Measurements from ENCODE around the gene KIF12.

KIF12 gene

DNA sequence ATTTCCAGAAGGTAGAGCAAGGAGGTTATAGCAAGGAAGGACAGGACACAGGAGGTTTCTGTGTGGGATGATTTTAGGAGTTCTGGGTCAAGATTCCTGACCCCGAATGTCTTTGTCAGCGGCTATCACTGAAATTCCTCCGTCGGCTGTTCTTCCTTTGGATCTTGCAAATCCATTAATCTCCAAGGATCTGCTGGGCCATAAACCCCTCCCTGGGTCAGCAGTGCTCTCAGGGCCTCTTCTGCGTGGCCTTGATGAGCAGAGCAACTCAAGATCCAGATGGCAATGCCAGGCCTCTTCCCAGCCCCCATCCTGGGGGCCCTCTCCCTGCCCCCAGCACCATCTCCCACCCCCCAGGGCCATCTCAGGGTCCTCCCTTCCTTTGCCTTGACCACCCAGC, 40.0 kb upstream of the KIF12 start:
- Histone ChIP-seq H3K79me2 (ENCODE audit: insufficient read depth, low read length) (no peaks in the 10 kb centered on the region), H3K9ac (ENCODE audit: low read depth, low read length) (no peak overlapping the region), H3K9me3 (ENCODE audit: insufficient read depth, low read length, severe bottlenecking) (no peaks in the 10 kb centered on the region), H3K4me3 (ENCODE audit: low read depth in 1 of 2, low read length in 2 of 2) (no peak overlapping the region), H3K4me2 (ENCODE audit: insufficient read depth, low read length) (no peak overlapping the region), H3K27me3 (ENCODE audit: insufficient read depth, low read length, poor library complexity) (peaks cover 10% of the 10 kb centered on the region), H2AFZ (ENCODE audit: low read depth, low read length) (no peak overlapping the region), H3K36me3 (ENCODE audit: insufficient read depth, low read length) (no peaks in the 10 kb centered on the region), H3K4me1 (ENCODE audit: insufficient read depth, low read length) (no peaks in the 10 kb centered on the region), H3K27ac (ENCODE audit: low read length) (no peak overlapping the region), H4K20me1 (ENCODE audit: insufficient read depth, low read length) (no peaks in the 10 kb centered on the region)
- no peak for ATAC-seq (ENCODE audit: insufficient read depth, low read depth)
- TF ChIP-seq EZH2 (IDR thresholded peaks at IDR 0.05; ENCODE audit: borderline replicate concordance, low read depth, low read length, severe bottlenecking): no peak
- TF ChIP-seq, protein P1, sequence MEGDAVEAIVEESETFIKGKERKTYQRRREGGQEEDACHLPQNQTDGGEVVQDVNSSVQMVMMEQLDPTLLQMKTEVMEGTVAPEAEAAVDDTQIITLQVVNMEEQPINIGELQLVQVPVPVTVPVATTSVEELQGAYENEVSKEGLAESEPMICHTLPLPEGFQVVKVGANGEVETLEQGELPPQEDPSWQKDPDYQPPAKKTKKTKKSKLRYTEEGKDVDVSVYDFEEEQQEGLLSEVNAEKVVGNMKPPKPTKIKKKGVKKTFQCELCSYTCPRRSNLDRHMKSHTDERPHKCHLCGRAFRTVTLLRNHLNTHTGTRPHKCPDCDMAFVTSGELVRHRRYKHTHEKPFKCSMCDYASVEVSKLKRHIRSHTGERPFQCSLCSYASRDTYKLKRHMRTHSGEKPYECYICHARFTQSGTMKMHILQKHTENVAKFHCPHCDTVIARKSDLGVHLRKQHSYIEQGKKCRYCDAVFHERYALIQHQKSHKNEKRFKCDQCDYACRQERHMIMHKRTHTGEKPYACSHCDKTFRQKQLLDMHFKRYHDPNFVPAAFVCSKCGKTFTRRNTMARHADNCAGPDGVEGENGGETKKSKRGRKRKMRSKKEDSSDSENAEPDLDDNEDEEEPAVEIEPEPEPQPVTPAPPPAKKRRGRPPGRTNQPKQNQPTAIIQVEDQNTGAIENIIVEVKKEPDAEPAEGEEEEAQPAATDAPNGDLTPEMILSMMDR (IDR thresholded peaks at IDR 0.05; ENCODE audit: borderline replicate concordance, extremely low read depth, low read length, poor library complexity, severe bottlenecking): no peak
- no peak for DNase-seq

DNA sequence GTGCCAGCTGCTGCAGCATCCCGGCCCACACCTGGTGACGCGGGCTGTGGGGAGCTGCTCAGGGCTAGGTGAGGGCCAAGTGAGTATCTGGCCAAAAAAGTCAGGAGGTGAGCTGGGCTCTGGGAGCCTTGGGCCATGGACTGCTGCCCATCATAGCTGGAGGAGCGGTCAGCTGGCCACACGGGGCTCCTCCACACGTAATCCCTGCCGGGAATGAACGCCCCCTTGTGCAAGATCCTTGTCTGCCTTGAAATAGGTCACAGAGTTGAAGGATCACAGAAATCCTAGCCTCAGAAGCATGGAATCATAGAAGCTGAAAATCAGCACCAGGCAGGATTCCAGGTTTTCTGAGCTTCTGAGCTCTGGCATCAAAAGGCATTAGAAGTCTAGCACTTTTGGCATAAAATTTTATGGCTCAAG, 39.5 kb upstream of the KIF12 start:
- peaks cover 10% of the 10 kb centered on the region for H3K27me3 ChIP-seq (ENCODE audit: insufficient read depth, low read length, poor library complexity)
- no peaks in the 10 kb centered on the region for H3K79me2 ChIP-seq (ENCODE audit: insufficient read depth, low read length)
- H3K36me3 ChIP-seq (ENCODE audit: insufficient read depth, low read length): no peaks in the 10 kb centered on the region
- no peak for ATAC-seq (ENCODE audit: insufficient read depth, low read depth)
- no peaks in the 10 kb centered on the region for H4K20me1 ChIP-seq (ENCODE audit: insufficient read depth, low read length)
- H3K4me3 ChIP-seq (ENCODE audit: low read depth in 1 of 2, low read length in 2 of 2): no peak overlapping the region
- H3K9ac ChIP-seq (ENCODE audit: low read depth, low read length): no peak overlapping the region
- no peak for TF ChIP-seq EZH2 (IDR thresholded peaks at IDR 0.05; ENCODE audit: borderline replicate concordance, low read depth, low read length, severe bottlenecking)
- TF ChIP-seq, protein P1 (IDR thresholded peaks at IDR 0.05; ENCODE audit: borderline replicate concordance, extremely low read depth, low read length, poor library complexity, severe bottlenecking): no peak
- H3K27ac ChIP-seq (ENCODE audit: low read length): no peak overlapping the region
- H3K4me1 ChIP-seq (ENCODE audit: insufficient read depth, low read length): no peaks in the 10 kb centered on the region
- DNase-seq: no peak
- no peaks in the 10 kb centered on the region for H3K9me3 ChIP-seq (ENCODE audit: insufficient read depth, low read length, severe bottlenecking)
- H3K4me2 ChIP-seq (ENCODE audit: insufficient read depth, low read length): no peak overlapping the region
- H2AFZ ChIP-seq (ENCODE audit: low read depth, low read length): no peak overlapping the region

- no peak overlapping the region for H3K4me2 ChIP-seq (ENCODE audit: insufficient read depth, low read length)
- TF ChIP-seq EZH2 (IDR thresholded peaks at IDR 0.05; ENCODE audit: borderline replicate concordance, low read depth, low read length, severe bottlenecking): no peak
- TF ChIP-seq, protein P1 (IDR thresholded peaks at IDR 0.05; ENCODE audit: borderline replicate concordance, extremely low read depth, low read length, poor library complexity, severe bottlenecking): no peak
- no peak overlapping the region for H3K9ac ChIP-seq (ENCODE audit: low read depth, low read length)
- H2AFZ ChIP-seq (ENCODE audit: low read depth, low read length): no peak overlapping the region
- no peaks in the 10 kb centered on the region for H4K20me1 ChIP-seq (ENCODE audit: insufficient read depth, low read length)
- no peaks in the 10 kb centered on the region for H3K79me2 ChIP-seq (ENCODE audit: insufficient read depth, low read length)
- H3K27me3 ChIP-seq (ENCODE audit: insufficient read depth, low read length, poor library complexity): peaks cover 10% of the 10 kb centered on the region
- no peaks in the 10 kb centered on the region for H3K36me3 ChIP-seq (ENCODE audit: insufficient read depth, low read length)
- H3K9me3 ChIP-seq (ENCODE audit: insufficient read depth, low read length, severe bottlenecking): no peaks in the 10 kb centered on the region
- H3K4me3 ChIP-seq (ENCODE audit: low read depth in 1 of 2, low read length in 2 of 2): no peak overlapping the region
- no peaks in the 10 kb centered on the region for H3K4me1 ChIP-seq (ENCODE audit: insufficient read depth, low read length)
- DNase-seq (no peak), ATAC-seq (ENCODE audit: insufficient read depth, low read depth) (no peak)
- no peak overlapping the region for H3K27ac ChIP-seq (ENCODE audit: low read length)
These were observed 38.7 kb upstream of the KIF12 start for GRCh38 chr9:114137831-114138230.
